Measurements from ENCODE around the gene STK11. TPM values are rescaled to one million over a fixed set of nuclear protein-coding genes. Genes with fewer than 3 reads are reported as not detected.

STK11 gene
- total RNA-seq, 2 donors from 2014 or later, result 60.2 to 70.0 TPM

GRCh38 chr19:1256646-1257474 lies 51.3 kb downstream of the STK11 start:
- H3K9me3 ChIP-seq, result no peaks in the 10 kb centered on the region
- DNase-seq (ENCODE audit: low spot score) (no peak), ATAC-seq (ENCODE audit: insufficient number of reproducible peaks, low FRiP score, low read depth) (no peak)
- no peak overlapping the region for H3K4me3 ChIP-seq
- peaks cover 39% of the 10 kb centered on the region for H3K36me3 ChIP-seq
- peak overlapping the region in 1 of 2 donors; percentile 34 for H3K27ac ChIP-seq
- H3K27me3 ChIP-seq (replicated peaks; ENCODE audit: insufficient read depth), result no peaks in the 10 kb centered on the region
- H3K4me1 ChIP-seq (ENCODE audit: control insufficient read depth in 1 of 2, low read depth in 2 of 2), result peaks cover 61 to 77% of the 10 kb centered on the region in 2 donors
- no peak for TF ChIP-seq CTCF (IDR thresholded peaks at IDR 0.05)

- ATAC-seq (ENCODE audit: insufficient number of reproducible peaks, low FRiP score, low read depth), result no peak
- Histone ChIP-seq H3K36me3 (peaks cover 39% of the 10 kb centered on the region), H3K4me3 (no peak overlapping the region), H3K9me3 (no peaks in the 10 kb centered on the region), H3K27me3 (replicated peaks; ENCODE audit: insufficient read depth) (no peaks in the 10 kb centered on the region), H3K27ac (peak overlapping the region; percentile 76 to 95), H3K4me1 (ENCODE audit: control insufficient read depth in 1 of 2, low read depth in 2 of 2) (peaks cover 68 to 81% of the 10 kb centered on the region in 2 donors)
- DNase-seq (ENCODE audit: low spot score), result no peak
- TF ChIP-seq CTCF (IDR thresholded peaks at IDR 0.05), result no peak
Observed at GRCh38 chr19:1257475-1258162, 52.0 kb downstream of the STK11 start.

GRCh38 chr19:1258163-1258492 lies 52.5 kb downstream of the STK11 start:
- ATAC-seq (ENCODE audit: insufficient number of reproducible peaks, low FRiP score, low read depth) (no peak), DNase-seq (ENCODE audit: low spot score) (no peak)
- H3K36me3 ChIP-seq, result peaks cover 39% of the 10 kb centered on the region
- no peaks in the 10 kb centered on the region for H3K9me3 ChIP-seq
- TF ChIP-seq CTCF (IDR thresholded peaks at IDR 0.05), result no peak
- H3K27me3 ChIP-seq (replicated peaks; ENCODE audit: insufficient read depth), result no peaks in the 10 kb centered on the region
- no peak overlapping the region for H3K4me3 ChIP-seq
- H3K4me1 ChIP-seq (ENCODE audit: control insufficient read depth in 1 of 2, low read depth in 2 of 2), result peaks cover 71 to 86% of the 10 kb centered on the region in 2 donors
- H3K27ac ChIP-seq, result peak overlapping the region; percentile 76 to 95

GRCh38 chr19:1258707-1259205 lies 53.2 kb downstream of the STK11 start:
- ATAC-seq (ENCODE audit: insufficient number of reproducible peaks, low FRiP score, low read depth) (no peak), DNase-seq (ENCODE audit: low spot score) (no peak)
- no peaks in the 10 kb centered on the region for H3K9me3 ChIP-seq
- peak overlapping the region; percentile 59 for H3K4me3 ChIP-seq
- H3K27me3 ChIP-seq (replicated peaks; ENCODE audit: insufficient read depth), result no peaks in the 10 kb centered on the region
- TF ChIP-seq CTCF (IDR thresholded peaks at IDR 0.05), result no peak
- peaks cover 66 to 84% of the 10 kb centered on the region in 2 donors for H3K4me1 ChIP-seq (ENCODE audit: control insufficient read depth in 1 of 2, low read depth in 2 of 2)
- peaks cover 39% of the 10 kb centered on the region for H3K36me3 ChIP-seq
- H3K27ac ChIP-seq, result peak overlapping the region; percentile 76 to 95

GRCh38 chr19:1259206-1259875 lies 53.8 kb downstream of the STK11 start:
- peaks cover 60 to 78% of the 10 kb centered on the region in 2 donors for H3K4me1 ChIP-seq (ENCODE audit: control insufficient read depth in 1 of 2, low read depth in 2 of 2)

More at GRCh38 chr19:1259206-1259875, 53.8 kb downstream of the STK11 start:
- peak overlapping the region; percentile 76 to 95 for H3K27ac ChIP-seq
- ATAC-seq (ENCODE audit: insufficient number of reproducible peaks, low FRiP score, low read depth) (no peak), DNase-seq (ENCODE audit: low spot score) (no peak)
- no peaks in the 10 kb centered on the region for H3K9me3 ChIP-seq
- peaks cover 34% of the 10 kb centered on the region for H3K36me3 ChIP-seq
- no peak for TF ChIP-seq CTCF (IDR thresholded peaks at IDR 0.05)
- H3K4me3 ChIP-seq, result peak overlapping the region; percentile 59
- no peaks in the 10 kb centered on the region for H3K27me3 ChIP-seq (replicated peaks; ENCODE audit: insufficient read depth)
